ENCODE data around the gene RASSF6.
"Not testable (repeated sequence)": the region's sequence is repeated elsewhere in the genome, so short reads cannot be mapped to it uniquely, and the experiment has no call there.

Gene RASSF6, protein sequence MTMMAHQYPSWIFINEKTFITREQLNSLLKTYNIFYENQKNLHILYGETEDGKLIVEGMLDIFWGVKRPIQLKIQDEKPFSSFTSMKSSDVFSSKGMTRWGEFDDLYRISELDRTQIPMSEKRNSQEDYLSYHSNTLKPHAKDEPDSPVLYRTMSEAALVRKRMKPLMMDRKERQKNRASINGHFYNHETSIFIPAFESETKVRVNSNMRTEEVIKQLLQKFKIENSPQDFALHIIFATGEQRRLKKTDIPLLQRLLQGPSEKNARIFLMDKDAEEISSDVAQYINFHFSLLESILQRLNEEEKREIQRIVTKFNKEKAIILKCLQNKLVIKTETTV

DNA sequence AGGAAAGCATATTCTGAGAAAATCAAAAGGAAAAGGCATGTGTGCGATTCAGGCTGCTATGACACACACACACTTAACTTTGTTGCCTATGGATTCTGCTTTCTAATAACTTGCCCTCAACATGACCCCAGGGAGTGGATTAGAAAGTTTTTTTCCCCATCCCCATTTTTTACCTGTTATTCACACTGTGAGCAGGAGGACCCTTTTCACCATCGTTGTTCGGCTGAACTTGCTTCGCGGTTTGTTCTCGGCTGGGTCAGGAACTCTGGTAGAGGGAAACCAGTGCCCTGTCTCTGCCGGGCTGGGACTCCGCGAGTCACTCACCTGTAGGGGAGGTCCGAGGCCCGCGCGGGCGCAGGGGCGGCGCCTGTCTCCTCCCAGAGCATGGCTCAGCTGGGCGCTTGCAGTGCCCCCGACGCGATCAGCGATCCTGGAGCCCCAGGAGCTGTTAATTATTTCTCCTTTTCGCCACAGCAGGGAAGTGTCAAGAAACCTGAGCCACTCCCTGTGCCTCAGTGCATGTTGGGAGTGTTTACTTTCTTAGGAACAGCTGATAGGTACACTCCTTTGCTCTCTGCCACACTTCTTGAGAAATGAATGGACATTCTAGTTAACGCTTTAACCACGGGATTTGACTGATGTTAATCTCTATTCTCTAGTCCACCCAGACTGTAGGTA is at the start of gene RASSF6:
Gene RASSF6, minus strand, starts transcription at position 322 of the 678 bp plus-strand sequence. CDS start 8,641 bp downstream, outside the sequence.
- no peak for DNase-seq (ENCODE audit: low read depth, low spot score)

DNA sequence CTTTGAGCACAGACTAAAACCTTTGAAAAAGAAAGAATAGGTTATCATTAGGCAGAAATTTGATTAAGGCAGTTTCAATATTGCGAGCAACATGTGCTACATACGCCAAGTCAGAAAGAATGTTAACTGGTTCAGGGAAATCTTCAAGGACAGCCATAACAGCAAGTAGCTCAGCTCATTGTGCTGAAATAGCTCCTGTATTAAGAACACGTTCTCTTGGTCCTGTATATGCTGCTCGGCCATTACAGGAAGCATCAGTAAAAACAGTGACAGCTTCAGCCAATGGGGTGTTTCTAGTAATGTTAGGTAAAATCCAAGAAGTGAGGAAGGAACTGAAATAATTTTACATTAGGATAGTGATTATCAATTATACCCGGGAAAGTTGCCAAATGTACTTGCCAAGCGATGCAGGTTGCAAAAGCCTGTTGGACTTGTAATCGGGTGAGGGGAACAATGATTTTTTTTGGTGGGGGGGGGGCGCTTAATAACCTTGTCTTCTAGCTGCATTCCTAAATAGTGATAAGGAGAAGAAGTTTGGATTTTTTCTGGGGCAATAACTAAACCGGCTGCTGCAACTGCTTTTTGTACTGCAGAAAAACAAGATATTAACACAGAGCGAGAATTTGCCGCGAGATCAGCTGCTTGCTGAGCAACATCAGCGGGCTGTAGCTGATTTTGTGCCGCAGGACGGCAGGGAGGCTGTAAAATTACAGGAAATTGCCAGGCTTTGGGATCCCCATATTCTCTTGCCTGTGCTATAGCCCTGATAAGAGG is 49.4 kb upstream of the RASSF6 start:
- no peak for DNase-seq (ENCODE audit: low read depth, low spot score)

DNA sequence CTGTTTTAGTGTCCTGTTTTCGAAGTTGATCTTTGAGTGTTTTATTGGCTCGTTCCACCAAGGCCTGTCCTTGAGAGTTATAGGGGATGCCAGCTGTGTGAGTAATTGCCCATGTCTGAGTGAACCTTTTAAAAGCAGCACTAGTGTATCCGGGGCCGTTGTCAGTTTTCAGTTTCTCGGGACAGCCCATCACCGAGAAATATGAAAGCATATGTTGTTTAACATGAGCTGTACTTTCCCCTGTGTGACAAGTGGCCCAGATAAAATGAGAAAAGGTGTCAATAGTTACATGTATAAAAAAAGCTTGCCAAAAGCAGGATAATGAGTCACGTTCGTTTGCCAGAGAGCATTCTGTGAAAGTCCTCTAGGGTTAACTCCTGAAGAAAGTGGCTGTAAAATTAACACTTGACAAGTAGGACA is 48.6 kb upstream of the RASSF6 start:
- no peak for DNase-seq (ENCODE audit: low read depth, low spot score)

DNA sequence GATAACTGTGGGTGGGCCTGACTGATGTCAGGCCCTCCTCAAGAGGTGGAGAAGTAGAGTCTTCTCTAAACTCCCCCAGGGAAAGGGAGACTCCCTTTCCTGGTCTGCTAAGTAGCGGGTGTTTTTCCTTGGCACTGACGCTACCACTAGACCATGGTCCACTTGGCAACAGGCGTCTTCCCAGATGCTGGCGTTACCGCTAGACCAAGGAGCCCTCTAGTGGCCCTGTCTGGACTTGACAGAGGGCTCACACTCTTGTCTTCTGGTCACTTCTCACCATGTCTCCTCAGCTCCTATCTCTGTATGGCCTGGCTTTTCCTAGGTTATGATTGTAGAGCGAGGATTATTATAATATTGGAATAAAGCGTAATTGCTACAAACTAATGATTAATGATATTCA is 45.7 kb upstream of the RASSF6 start:
- DNase-seq (ENCODE audit: low read depth, low spot score), result not testable (repeated sequence)

DNA sequence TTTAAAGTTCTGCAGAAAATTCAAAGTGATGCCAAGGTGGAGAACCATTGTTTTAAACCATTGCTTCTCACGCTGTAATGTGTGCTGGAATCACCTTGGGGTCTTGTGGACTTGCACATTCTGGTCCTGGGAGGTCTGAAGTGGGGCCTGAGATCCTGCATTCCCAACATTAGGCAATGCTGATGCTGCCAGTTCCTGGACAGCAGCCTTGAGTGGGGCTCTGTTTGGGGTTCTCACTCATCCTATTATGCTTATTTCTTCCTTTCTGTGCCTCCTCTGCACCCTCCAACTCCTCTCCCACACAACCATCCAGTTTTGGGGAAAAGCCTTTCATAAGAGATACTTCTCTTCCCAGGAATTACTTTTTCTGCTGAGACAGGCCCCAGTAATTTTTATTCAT is 44.2 kb upstream of the RASSF6 start:
- no peak for DNase-seq (ENCODE audit: low read depth, low spot score)

DNA sequence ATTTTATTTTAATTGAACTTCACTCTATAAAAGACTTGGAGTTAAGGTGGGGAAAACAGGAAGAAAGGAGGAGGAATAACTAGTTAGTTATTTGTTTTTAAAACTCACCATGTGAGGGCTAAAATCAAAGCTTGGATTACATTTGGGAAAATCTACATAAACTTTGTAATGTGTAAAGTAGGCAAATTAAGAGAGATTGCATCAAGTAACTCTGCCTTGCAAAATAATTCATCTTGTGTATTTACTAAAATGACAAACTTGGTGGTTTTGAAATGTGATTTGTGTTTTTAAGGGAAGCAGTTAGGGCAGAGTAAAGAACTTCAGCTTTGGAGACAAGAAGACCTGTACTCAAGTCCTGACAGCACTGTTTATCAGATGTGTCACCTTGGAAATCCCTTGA is 43.3 kb upstream of the RASSF6 start:
- no peak for DNase-seq (ENCODE audit: low read depth, low spot score)

DNA sequence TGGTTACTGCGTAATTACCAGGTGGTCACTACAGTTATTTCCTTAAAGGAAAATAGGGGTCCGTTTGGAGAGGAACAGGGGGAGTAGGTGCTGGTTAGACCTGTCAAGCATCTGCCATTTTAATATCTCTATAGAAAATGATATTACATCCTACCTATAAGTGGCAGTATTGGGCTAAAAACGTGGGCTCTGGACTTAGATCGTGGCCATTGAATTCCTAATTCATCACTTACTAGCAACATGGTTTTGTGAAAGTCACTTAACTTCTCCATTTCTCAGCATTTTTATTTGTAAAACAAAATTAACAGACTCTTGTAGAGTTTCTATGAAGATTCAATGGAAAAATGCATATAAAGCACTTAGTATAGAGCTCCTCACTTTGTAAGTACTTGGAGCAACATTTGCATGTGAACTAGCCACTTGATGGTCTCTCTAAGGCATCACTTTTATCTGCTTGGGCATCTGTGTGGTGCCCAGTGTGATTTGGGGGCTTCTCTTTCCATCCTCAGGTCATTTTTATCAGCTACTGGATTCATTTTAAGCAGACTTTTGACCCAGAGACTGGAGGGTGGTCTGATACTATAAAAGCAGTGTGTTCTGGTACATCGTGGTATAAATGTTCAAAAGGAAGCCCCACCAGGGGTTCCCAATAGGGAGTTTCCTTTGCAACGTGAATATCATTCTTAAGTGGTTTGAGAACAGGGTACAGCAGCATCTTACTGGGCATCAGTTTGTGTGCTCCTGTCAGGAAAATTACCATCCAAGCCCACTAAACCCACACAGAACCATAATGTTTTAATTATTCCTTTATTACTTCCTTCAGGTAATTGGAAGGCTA is 42.7 kb upstream of the RASSF6 start:
- peak; percentile 49 for DNase-seq (ENCODE audit: low read depth, low spot score)

DNA sequence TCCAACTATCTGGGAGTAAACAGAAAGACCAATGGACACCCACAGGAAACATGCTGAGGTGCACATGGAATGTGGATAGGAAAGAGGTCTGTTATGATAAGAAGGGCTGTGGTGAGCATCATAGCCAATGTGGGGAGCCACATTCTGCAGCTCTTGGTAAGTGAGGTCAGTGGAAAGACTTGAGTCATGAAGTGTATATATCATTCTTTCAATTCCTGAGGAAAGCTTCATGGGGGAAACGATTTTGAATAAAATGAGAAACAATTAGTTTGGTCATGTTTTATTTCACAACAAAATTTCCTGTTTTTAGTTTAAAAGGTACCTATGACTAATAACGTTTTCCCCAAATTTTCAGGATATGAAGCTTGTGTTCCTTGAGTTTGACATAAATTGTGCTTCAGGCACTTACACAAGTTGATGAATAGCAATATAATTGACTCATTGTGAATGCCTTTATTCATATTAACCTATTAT is 41.4 kb upstream of the RASSF6 start:
- peak; percentile 72 for DNase-seq (ENCODE audit: low read depth, low spot score)

DNA sequence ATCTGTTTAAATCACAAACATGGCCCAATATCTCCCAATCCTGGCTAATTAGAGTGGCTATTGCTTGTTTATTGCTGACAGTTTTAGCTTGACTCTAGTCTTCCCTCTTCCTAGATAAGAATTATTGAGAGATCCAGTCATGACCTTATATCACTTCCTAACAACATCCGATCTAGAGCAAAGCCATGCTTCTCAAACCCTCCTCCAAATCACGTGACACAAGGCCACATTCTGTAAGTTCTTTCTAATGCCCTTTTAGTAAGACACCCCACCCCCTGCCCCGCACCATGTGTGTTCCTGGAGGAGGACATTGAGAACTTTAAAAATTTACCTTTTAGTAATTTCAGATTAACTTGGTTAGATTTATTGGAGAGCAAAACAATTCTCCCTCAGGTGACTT is 40.6 kb upstream of the RASSF6 start:
- no peak for DNase-seq (ENCODE audit: low read depth, low spot score)

DNA sequence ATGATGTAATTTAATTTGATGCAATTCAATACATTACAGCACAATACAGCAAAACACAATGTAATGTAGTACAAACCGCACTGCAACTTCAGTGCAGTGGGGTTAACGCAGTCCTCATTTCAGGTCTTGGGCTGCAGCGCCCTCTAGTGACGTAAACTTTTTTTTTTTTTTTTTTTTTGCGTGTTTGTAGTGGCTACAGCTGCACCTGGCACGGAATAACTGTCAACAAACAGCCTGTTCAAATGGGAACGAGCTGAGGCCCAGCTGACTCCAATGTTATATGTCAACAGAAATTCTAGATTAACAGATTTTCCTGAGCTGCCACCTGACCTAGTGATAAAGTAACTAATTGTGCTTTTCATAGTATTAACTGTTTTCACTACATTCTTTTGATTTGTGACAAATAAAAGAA is 33.5 kb upstream of the RASSF6 start:
- DNase-seq (ENCODE audit: low read depth, low spot score), result no peak

DNA sequence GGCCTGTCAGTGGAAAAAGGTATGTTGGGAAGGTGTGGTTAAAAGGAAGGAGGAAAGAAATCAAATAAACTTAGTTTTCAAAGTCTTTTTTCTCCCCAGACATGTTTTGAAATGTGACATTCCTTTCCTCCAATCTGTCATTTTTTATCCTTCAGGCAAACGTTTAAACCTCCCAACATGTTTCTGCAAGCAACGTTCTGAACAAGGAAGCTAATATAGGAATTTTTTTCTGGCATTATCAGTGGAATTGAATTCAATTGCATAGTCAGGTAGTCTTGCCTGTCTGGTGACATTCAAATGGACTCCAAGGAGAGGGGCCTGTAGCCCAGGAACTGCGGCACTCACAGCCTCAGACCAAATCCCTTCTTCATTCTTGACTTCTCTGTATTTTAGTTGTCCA is 30.0 kb upstream of the RASSF6 start:
- DNase-seq (ENCODE audit: low read depth, low spot score), result no peak

DNA sequence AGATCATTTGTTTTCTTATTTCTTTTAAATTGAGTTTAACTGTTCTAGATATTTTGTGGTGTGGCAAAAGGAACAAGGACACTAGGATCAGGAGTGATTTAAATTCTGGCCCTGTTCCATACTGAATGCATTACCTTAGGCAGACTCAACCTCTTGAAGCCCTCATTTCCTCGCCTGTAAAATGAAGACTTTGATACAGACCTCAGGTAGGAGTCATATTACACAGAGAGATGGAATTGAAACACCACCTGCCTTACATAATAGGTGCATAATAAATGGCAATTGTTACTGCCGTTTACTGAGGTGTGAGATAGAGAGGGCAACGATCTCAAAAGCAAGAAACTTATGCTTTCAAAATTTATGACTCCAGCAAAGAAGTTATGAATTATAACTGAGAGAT is 28.2 kb upstream of the RASSF6 start:
- no peak for DNase-seq (ENCODE audit: low read depth, low spot score)

DNA sequence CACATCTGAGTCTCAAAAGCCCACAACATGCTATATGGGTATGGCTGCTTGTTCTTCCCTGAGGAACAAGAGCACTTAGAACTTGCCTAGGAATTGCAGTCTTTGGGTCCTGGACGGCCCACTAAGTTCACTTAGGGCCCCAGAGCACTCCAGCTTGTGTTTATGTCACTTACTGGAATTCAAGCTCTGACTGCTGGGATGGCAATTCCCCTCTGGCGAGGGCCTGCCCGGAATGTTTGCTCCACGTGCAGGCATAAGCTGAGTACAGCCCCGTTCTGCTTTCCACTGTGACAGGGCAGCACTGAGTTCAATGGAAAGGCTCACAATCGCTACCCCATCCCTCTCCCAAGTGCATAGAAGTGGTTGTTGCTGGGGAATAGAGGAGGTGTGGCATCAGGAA is 25.9 kb upstream of the RASSF6 start:
- no peak for DNase-seq (ENCODE audit: low read depth, low spot score)

DNA sequence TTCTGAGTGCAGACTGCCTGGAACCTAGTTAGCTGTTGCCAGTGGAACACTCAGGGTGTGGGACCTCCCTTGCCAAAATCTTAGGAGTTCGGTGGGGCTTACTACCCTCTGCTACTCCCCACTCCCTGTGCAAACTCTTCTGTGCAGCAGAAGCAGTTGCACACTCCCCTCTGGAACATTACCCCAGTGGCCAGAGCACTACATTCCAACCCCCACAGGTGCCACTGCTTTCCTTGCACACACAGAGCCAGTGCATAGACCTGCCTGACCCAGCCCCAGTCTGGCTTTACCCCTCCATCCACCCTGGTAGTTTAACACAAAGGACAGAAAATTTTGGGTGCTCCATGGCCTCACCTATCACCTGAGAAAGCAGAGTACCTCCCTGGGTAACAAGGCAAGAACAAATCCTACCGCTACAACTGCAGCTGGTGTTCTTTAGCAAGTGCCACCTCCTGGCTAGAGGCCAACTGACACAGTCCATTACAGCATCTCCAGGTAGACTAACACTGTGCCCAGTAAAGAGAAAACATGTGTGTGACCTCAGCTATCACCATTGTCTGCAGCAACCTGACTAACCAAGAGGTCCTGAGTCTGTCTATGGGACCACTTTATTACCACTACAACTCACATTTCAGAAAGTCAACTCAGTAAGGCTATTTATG is 11.5 kb upstream of the RASSF6 start:
- DNase-seq (ENCODE audit: low read depth, low spot score), result no peak

DNA sequence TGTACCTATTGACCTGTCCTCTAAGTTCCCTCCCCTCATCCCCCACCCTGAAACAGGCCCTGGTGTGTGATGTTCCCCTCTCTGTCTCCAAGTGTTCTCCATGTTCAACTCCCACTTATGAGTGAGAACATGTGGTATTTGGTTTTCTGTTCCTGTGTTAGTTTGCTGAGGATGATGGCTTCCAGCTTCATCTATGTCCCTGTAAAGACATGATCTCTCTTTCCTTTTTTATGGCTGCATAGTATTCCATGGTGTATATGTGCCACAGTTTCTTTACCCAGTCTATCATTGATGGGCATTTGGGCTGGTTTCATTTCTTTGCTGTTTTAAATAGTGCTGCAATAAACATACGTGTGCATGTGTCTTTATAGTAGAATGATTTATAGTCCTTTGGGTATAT is 8.6 kb upstream of the RASSF6 start:
- DNase-seq (ENCODE audit: low read depth, low spot score), result not testable (repeated sequence)

DNA sequence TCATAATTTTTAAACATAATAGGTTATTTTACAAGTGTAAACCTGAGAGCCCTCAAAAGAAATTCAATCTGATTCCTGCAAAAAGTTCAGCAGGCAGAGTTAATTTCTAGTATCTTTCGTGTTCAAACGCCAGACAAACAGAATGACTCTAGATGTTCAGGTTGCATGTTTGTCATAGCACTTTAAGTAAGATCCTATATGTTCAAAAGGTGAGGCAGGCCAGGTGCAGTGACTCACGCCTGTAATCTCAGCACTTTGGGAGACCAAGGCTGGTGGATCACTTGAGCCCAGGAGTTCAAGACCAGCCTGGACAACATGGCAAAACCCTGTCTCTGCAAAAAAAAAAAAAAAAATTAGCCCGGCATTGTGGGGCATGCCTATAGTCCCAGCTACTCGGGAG is 1.1 kb upstream of the RASSF6 start:
- DNase-seq (ENCODE audit: low read depth, low spot score), result no peak

DNA sequence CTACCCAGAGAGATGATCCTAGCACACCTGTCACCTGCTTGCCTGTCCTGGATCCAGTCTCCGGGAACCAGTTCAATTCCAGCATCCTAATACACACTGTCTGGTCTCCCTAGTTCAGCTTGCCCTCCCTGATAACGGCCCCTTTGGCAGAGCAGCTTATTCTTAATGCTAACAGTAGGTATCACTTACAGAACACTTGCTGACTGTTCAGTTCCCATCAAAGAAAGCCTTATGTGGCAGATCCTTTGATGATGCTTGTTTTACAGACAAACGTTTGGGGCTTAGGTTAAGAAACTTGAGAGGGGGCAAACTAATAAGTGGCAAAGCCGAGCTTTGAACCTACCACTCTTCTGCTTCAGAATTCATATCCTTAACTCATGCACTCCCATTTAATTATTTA is 890 bp downstream of the RASSF6 start:
- DNase-seq (ENCODE audit: low read depth, low spot score), result no peak

DNA sequence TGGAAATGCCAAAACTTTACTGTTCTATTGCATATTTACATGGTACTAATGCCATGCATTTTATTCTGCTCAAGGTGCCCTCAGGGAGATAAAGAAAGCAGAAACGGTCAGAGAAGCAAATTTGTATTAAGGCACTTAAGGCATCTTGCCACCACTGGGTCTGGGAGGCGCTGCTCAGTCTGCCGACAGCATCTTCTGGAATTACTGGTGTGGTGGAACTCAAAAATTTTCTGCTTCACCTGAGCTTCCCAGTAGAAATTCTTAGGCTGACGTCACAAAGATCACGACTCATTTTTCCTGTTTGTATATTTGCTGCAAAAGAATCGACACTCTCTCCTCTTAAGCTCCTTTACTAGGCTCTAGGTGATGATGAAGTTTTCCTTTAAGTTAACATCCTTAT is 3.0 kb downstream of the RASSF6 start:
- no peak for DNase-seq (ENCODE audit: low read depth, low spot score)

DNA sequence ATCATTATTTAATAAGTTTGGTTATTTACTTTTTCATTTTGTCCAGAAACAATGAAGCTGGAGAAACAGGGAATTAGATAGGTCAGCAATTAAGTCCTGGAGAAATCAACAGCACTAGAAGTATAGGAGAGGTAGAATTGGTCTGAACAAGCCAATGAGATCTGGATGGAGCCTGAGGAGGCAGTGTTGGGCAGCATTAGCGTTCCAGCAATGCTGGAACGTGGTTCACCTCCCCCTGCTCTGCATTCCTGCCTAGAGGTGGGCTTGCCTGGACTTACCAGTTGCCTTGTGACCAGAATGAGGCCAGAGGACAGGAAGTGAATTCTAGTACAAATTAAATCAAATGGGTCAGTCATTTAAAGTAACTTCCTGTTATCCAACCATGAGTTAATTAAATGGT is 4.6 kb downstream of the RASSF6 start:
- no peak for DNase-seq (ENCODE audit: low read depth, low spot score)

DNA sequence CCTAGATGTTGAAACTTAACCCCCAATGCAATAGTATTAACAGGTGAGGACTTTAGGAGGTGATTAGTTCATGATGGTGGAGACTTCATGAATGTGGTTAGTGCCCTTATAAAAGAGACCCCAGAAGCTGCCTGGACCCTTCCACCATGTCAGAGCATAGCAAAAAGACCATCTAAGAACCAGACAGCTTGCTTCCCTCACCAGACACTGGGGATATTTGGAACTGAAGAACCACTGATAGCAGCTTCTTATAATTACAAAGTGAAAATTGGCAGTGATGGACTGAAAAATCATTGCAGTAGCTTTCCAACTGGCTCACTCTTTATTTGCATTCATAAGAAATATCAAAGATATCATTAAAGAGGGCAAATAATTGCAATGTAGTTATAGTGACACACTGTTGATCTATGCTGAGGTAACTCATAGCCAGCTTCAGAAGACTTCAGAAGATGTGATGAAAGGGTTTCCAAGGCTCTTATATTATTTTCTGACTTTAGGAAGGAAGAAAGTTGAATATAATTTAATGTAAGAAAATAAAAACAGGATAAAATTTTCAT is 5.8 kb downstream of the RASSF6 start:
- DNase-seq (ENCODE audit: low read depth, low spot score), result no peak

DNA sequence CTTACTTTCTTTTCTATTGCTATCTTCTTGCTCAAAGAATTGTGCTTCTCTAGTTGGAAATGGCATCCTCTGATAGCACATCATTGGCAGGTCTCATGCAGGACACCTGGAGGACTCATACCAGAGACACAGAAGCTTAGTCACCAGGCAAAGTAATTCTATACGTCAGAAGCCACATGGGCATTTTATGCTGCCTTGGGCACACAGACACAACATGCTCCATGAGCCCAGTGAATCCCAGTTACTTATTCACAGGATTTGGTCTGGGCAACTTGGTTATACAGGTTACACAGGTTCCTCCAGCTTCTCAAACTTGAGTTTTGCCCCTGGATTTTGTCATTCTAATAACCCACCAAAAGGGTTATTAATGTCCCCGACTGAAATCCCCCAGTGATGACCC is 7.1 kb downstream of the RASSF6 start:
- DNase-seq (ENCODE audit: low read depth, low spot score), result no peak

Data from smooth muscle cell of the brain vasculature (primary cell).